K562 (cell line): ENCODE results near the gene KAT2B. TPM values are rescaled to one million over a fixed set of nuclear protein-coding genes. Genes with fewer than 3 reads are reported as not detected.
A peak's percentile ranks its signal among the peaks of the same experiment; 100 is the strongest.

Experiments used
- YY1 ChIP-seq, 3 experiments: IDR thresholded peaks; 2 replicates each; pipeline ENCODE4 v1.6.1; 2011; ENCODE audit warnings: low read length in 2 of 3, mild to moderate bottlenecking in 2 of 3, moderate library complexity in 2 of 3, borderline replicate concordance in 1 of 3, control low read depth in 1 of 3, low read depth in 1 of 3; ENCODE audit not compliant: insufficient read depth in 3 of 3, insufficient replicate concordance in 2 of 3, control insufficient read depth in 1 of 3, insufficient read length in 1 of 3; ENCODE audit errors: extremely low read depth in 1 of 3
- polyA plus RNA-seq, 8 experiments: library from polyadenylated mRNA; depleted of rRNA in 4 of 8; stranded (reverse) in 5 of 8; unstranded in 3 of 8; fragments of >200 nt; fragmentation: Nextera tagmentation in 2 of 8; fragmentation: Illumina TruSeq in 1 of 8; extraction: Ambion mirVana in 2 of 8; extraction: Trizol in 1 of 8; gene quantifications; 2 replicates each; pipeline versions ENCODE4 v1.2.1 to v1.2.3, GENCODE V29; 2011 to 2014; ENCODE audit warnings: inconsistent platforms in 1 of 8, missing spikeins in 1 of 8
- total RNA-seq, 7 experiments: library from RNA; depleted of rRNA in 6 of 7; stranded (reverse); fragments of >200 nt in 6 of 7; fragmentation: Illumina TruSeq in 2 of 7; extraction: Trizol in 2 of 7; gene quantifications; 2 replicates each; pipeline versions ENCODE4 v1.2.1 to v1.2.3, GENCODE V29; 2011 to 2021; ENCODE audit warnings: low replicate concordance in 1 of 7
- TF ChIP-seq, protein P1 (sequence below): IDR thresholded peaks from 2 replicates; pipeline ENCODE4 v1.6.1; 2016; ENCODE audit warnings: missing genetic modification characterization, missing compliant biosample characterization
- TF ChIP-seq, protein P2 (sequence below), 2 experiments: fragments of 450-650 bp; IDR thresholded peaks; 2 replicates each; pipeline ENCODE4 v1.6.1; 2016; ENCODE audit warnings: mild to moderate bottlenecking in 2 of 2, borderline replicate concordance in 1 of 2, low read depth in 1 of 2, moderate library complexity in 1 of 2

Gene KAT2B
- total and polyA plus RNA-seq, 9 of the 15 experiments (the other 6 are each of a cell fraction or from before 2014, with no cell fraction given) = 3.3 to 14.9 (median 12.2) TPM

DNA sequence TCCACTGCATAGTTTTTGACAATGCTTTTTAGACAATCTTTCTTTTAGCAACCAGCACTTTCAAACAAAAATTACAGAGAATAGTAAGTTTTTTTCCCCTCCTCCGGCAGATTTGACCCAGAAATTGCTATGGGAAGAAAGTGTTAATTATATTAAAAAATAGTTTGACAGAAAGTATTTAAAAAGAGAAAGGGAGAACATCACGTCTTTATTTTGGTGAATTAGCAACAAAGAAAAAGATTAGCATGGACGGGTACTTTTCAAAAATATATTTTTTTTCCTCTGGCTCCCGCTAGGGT, 831 bp upstream of the KAT2B start (continued):
- TF ChIP-seq, protein P1, sequence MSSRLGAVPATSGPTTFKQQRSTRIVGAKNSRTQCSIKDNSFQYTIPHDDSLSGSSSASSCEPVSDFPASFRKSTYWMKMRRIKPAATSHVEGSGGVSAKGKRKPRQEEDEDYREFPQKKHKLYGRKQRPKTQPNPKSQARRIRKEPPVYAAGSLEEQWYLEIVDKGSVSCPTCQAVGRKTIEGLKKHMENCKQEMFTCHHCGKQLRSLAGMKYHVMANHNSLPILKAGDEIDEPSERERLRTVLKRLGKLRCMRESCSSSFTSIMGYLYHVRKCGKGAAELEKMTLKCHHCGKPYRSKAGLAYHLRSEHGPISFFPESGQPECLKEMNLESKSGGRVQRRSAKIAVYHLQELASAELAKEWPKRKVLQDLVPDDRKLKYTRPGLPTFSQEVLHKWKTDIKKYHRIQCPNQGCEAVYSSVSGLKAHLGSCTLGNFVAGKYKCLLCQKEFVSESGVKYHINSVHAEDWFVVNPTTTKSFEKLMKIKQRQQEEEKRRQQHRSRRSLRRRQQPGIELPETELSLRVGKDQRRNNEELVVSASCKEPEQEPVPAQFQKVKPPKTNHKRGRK (tag) = peak; percentile 68
- no peak for TF ChIP-seq YY1 (IDR thresholded peaks at IDR 0.05; ENCODE audit: borderline replicate concordance in 1 of 3, control insufficient read depth in 1 of 3, extremely low read depth in 1 of 3, insufficient read depth in 3 of 3, insufficient read length in 1 of 3, insufficient replicate concordance in 2 of 3, low read depth in 1 of 3, low read length in 2 of 3)
- TF ChIP-seq, protein P2, sequence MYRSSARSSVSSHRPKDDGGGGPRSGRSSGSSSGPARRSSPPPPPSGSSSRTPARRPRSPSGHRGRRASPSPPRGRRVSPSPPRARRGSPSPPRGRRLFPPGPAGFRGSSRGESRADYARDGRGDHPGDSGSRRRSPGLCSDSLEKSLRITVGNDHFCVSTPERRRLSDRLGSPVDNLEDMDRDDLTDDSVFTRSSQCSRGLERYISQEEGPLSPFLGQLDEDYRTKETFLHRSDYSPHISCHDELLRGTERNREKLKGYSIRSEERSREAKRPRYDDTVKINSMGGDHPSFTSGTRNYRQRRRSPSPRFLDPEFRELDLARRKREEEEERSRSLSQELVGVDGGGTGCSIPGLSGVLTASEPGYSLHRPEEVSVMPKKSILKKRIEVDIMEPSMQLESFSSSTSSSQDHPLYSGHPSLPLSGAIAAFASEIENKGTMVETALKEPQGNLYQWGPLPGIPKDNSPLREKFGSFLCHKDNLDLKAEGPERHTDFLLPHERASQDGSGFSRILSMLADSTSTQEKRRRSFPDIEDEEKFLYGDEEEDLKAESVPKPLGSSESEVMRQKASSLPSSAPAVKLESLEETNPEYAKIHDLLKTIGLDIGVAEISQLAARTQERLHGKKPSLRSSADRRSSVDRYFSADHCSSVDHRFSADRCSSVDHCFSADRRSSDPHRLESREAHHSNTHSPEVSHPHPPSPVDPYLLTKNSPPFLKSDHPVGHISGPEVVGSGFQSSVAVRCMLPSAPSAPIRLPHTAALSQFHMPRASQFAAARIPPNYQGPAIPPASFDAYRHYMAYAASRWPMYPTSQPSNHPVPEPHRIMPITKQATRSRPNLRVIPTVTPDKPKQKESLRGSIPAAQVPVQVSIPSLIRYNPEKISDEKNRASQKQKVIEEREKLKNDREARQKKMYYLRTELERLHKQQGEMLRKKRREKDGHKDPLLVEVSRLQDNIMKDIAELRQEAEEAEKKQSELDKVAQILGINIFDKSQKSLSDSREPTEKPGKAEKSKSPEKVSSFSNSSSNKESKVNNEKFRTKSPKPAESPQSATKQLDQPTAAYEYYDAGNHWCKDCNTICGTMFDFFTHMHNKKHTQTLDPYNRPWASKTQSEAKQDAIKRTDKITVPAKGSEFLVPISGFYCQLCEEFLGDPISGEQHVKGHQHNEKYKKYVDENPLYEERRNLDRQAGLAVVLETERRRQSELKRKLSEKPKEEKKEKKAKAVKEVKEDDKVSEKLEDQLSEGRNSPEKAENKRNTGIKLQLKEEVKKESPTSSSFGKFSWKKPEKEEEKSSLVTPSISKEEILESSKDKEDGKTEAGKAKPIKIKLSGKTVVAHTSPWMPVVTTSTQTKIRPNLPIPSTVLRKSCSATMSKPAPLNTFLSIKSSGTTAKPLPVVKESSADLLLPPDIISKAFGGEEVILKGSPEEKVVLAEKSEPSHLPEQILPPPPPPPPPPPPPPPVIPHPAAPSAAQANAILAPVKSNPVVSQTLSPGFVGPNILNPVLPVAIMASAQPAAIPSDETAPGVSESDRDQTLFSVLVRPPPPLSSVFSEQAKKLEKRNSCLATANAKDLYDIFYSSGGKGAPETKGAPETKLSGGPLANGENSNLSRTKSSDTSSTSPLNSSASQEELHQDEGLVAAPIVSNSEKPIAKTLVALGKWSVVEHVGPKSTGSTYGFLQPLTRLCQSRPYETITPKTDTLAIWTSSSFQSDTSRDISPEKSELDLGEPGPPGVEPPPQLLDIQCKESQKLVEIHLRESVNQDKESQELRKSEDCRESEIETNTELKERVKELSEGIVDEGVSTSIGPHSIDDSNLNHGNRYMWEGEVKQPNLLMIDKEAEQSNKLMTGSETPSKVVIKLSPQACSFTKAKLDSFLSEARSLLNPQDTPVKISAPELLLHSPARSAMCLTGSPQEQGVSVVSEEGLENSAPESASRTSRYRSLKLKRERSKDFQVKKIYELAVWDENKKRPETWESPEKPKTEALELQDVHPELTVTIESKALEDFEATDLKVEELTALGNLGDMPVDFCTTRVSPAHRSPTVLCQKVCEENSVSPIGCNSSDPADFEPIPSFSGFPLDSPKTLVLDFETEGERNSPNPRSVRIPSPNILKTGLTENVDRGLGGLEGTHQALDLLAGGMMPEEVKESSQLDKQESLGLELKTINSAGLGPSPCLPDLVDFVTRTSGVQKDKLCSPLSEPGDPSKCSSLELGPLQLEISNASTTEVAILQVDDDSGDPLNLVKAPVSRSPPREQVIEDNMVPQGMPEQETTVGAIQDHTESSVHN (IDR thresholded peaks at IDR 0.05; ENCODE audit: borderline replicate concordance in 1 of 2, low read depth in 1 of 2) = 0 out of 4 replicates have a peak, but pooled peaks of 1 of the 2 experiments have one; percentile 37
